HG03558 (cell line): ENCODE data around the gene CMSS1.
"Not testable (repeated sequence)": the region's sequence is repeated elsewhere in the genome, so short reads cannot be mapped to it uniquely, and the experiment has no call there.

Source experiments
- ATAC-seq: cut with Tn5 transposase; IDR thresholded peaks from one replicate; pipeline ENCODE4 v1.9.1; 2021; ENCODE audit warnings: moderate number of reproducible peaks; ENCODE audit not compliant: unreplicated experiment; ENCODE audit errors: extremely low read depth

CMSS1 gene

GRCh38 chr3:100195375-100195774, 377.7 kb downstream of the CMSS1 start:
- ATAC-seq = no peak

- no peak for ATAC-seq
Observed at GRCh38 chr3:100197876-100198275, 380.2 kb downstream of the CMSS1 start.

- ATAC-seq = no peak
Observed at GRCh38 chr3:100198579-100199269, 381.1 kb downstream of the CMSS1 start.

- no peak for ATAC-seq
Observed at GRCh38 chr3:100205171-100205570, 387.5 kb downstream of the CMSS1 start.

- ATAC-seq = no peak
Observed at GRCh38 chr3:100206687-100207086, 389.0 kb downstream of the CMSS1 start.

- ATAC-seq = no peak
Observed at GRCh38 chr3:100207886-100208285, 390.2 kb downstream of the CMSS1 start.

- no peak for ATAC-seq
Observed at GRCh38 chr3:100209169-100209568, 391.5 kb downstream of the CMSS1 start.

- ATAC-seq = peak; percentile 94
Observed at GRCh38 chr3:100209948-100210771, 392.5 kb downstream of the CMSS1 start.

GRCh38 chr3:100210772-100211135, 393.1 kb downstream of the CMSS1 start:
- no peak for ATAC-seq

- ATAC-seq = no peak
Observed at GRCh38 chr3:100213891-100214573, 396.4 kb downstream of the CMSS1 start.

GRCh38 chr3:100214574-100214964, 396.9 kb downstream of the CMSS1 start:
- ATAC-seq = no peak

GRCh38 chr3:100216713-100217112, 399.1 kb downstream of the CMSS1 start:
- ATAC-seq = no peak

- no peak for ATAC-seq
Observed at GRCh38 chr3:100221159-100221558, 403.5 kb downstream of the CMSS1 start.

GRCh38 chr3:100225193-100225592, 407.5 kb downstream of the CMSS1 start:
- ATAC-seq = no peak

GRCh38 chr3:100225883-100226282, 408.2 kb downstream of the CMSS1 start:
- no peak for ATAC-seq

GRCh38 chr3:100226712-100227429, 409.2 kb downstream of the CMSS1 start:
- ATAC-seq = no peak

GRCh38 chr3:100227511-100227921, 409.9 kb downstream of the CMSS1 start:
- no peak for ATAC-seq

GRCh38 chr3:100228247-100228646, 410.6 kb downstream of the CMSS1 start:
- no peak for ATAC-seq

- ATAC-seq = not testable (repeated sequence)
Observed at GRCh38 chr3:100229188-100229587, 411.5 kb downstream of the CMSS1 start.

- ATAC-seq = no peak
Observed at GRCh38 chr3:100230710-100231109, 413.0 kb downstream of the CMSS1 start.
